HCT116 (cell line): ENCODE results near the gene TACO1. TPM values are rescaled to one million over a fixed set of nuclear protein-coding genes. Genes with fewer than 3 reads are reported as not detected.

Experiments used
- ATAC-seq: fragments of 200-7000 bp; cut with Tn5 transposase; 2 replicates; pipeline ENCODE4 v1.9.1; 2020; ENCODE audit warnings: mild to moderate bottlenecking, moderate library complexity
- BruUV-seq: library from RNA; stranded (reverse); fragments of 400-500 nt; replicated peaks from 2 replicates; lab custom pipeline; 2021; lab: Mats Ljungman, UMichigan
- CTCF ChIA-PET: fragments of 300-600 bp; sonication (Branson Sonifier 250); formaldehyde crosslinking; loops from one replicate; lab custom pipeline; 2021; ENCODE audit warnings: antibody characterized with exemption; lab: Charles Lee
- POLR2A ChIA-PET: fragments of 300-600, 350-600 bp; sonication (Branson Sonifier 250); formaldehyde crosslinking; loops from one replicate; lab custom pipeline; 2021; ENCODE audit warnings: antibody characterized with exemption; lab: Charles Lee
- RAD21 ChIA-PET, 2 experiments: fragments of 300-600 bp; sonication (Branson Sonifier 250); formaldehyde crosslinking; loops; one replicate each; lab custom pipeline; 2023; ENCODE audit warnings: low total read pairs in 2 of 2; ENCODE audit not compliant: uncharacterized antibody in 2 of 2, unreplicated experiment in 2 of 2, low non-redundant PET in 1 of 2; lab: Charles Lee
- DNase-seq: peaks from one replicate; pipeline ENCODE4 v3.0.0-alpha.2; 2010; ENCODE audit warnings: low read depth, low spot score
- H2AFZ ChIP-seq: fragments of 200-600 bp; shearing (Covaris generic), sonication (generic); 2 replicates; pipeline ENCODE4 v1.6.1; 2017; ENCODE audit warnings: low read depth, mixed run types, mixed read lengths, antibody characterized with exemption, low read length; ENCODE audit not compliant: poor library complexity, severe bottlenecking
- H3K27ac ChIP-seq: 2 replicates; pipeline ENCODE4 v1.5.1; 2012; ENCODE audit warnings: low read depth, low read length
- H3K27me3 ChIP-seq: fragments of 200-600 bp; sonication (generic); 2 replicates; pipeline ENCODE4 v1.6.1; 2016; ENCODE audit warnings: mixed run types, low read length, mixed read lengths; ENCODE audit not compliant: insufficient read depth
- H3K36me3 ChIP-seq, 2 experiments: fragments of 200-500 bp in 1 of 2; fragments of 200-600 bp in 1 of 2; sonication (Bioruptor generic) in 1 of 2; sonication (generic) in 1 of 2; 2 replicates each; pipeline versions ENCODE4 v1.5.1 to v1.6.1; 2014 to 2016; ENCODE audit warnings: low read length in 2 of 2, inconsistent platforms in 1 of 2, mixed read lengths in 1 of 2, mixed run types in 1 of 2; ENCODE audit not compliant: insufficient read depth in 2 of 2, control insufficient read depth in 1 of 2
- H3K4me1 ChIP-seq, 2 experiments: fragments of 200-600 bp in 1 of 2; sonication (generic) in 1 of 2; 2 replicates each; pipeline versions ENCODE4 v1.5.1 to v1.6.1; 2012 to 2017; ENCODE audit warnings: low read length in 2 of 2, inconsistent platforms in 1 of 2, mild to moderate bottlenecking in 1 of 2, mixed read lengths in 1 of 2, mixed run types in 1 of 2, moderate library complexity in 1 of 2; ENCODE audit not compliant: insufficient read depth in 2 of 2, control insufficient read depth in 1 of 2
- H3K4me2 ChIP-seq: fragments of 200-600 bp; sonication (generic); 2 replicates; pipeline ENCODE4 v1.6.1; 2017; ENCODE audit warnings: mixed run types, low read length, mixed read lengths
- H3K4me3 ChIP-seq, 2 experiments: fragments of 200-600 bp in 1 of 2; sonication (generic) in 1 of 2; replicated peaks in 1 of 2; 2 replicates each; pipeline ENCODE4 v1.5.1; 2011 to 2016; ENCODE audit warnings: low read length in 2 of 2, control low read depth in 1 of 2, low read depth in 1 of 2, mild to moderate bottlenecking in 1 of 2, mixed read lengths in 1 of 2, mixed run types in 1 of 2
- H3K79me2 ChIP-seq: fragments of 200-600 bp; sonication (generic); 2 replicates; pipeline ENCODE4 v1.6.1; 2017; ENCODE audit warnings: mild to moderate bottlenecking, mixed run types, low read length, moderate library complexity, mixed read lengths; ENCODE audit not compliant: insufficient read depth
- H3K9ac ChIP-seq: fragments of 200-600 bp; sonication (generic); 2 replicates; pipeline ENCODE4 v1.6.1; 2016; ENCODE audit warnings: low read length, mixed read lengths
- H3K9me2 ChIP-seq: fragments of 200-600 bp; sonication (generic), shearing (Covaris generic); 2 replicates; pipeline ENCODE4 v1.6.1; 2017; ENCODE audit warnings: mixed run types, mild to moderate bottlenecking, moderate library complexity; ENCODE audit not compliant: insufficient read depth
- H3K9me3 ChIP-seq, 2 experiments: fragments of 200-500 bp in 1 of 2; fragments of 200-600 bp in 1 of 2; sonication (Bioruptor generic) in 1 of 2; sonication (generic) in 1 of 2; 2 replicates each; pipeline ENCODE4 v1.6.1; 2014 to 2017; ENCODE audit warnings: low read length in 2 of 2, mixed read lengths in 2 of 2, inconsistent platforms in 1 of 2, low read depth in 1 of 2, mild to moderate bottlenecking in 1 of 2, mixed run types in 1 of 2, moderate library complexity in 1 of 2; ENCODE audit not compliant: control insufficient read depth in 1 of 2, insufficient read depth in 1 of 2
- H4K20me1 ChIP-seq: fragments of 200-600 bp; sonication (generic), shearing (Covaris generic); 2 replicates; pipeline ENCODE4 v1.6.1; 2017; ENCODE audit warnings: mixed run types, mild to moderate bottlenecking, moderate library complexity; ENCODE audit not compliant: insufficient read depth
- CBX3 ChIP-seq: IDR thresholded peaks from 2 replicates; pipeline ENCODE4 v1.6.1; 2012; ENCODE audit warnings: low read depth
- EGR1 ChIP-seq: IDR thresholded peaks from 2 replicates; pipeline ENCODE4 v1.6.1; 2012; ENCODE audit warnings: low read depth
- EZH2 ChIP-seq: fragments of 200-600 bp; sonication (generic); IDR thresholded peaks from 2 replicates; pipeline ENCODE4 v1.6.1; 2017; ENCODE audit warnings: antibody characterized with exemption, mixed run types
- EZH2phosphoT487 ChIP-seq: fragments of 200-600 bp; IDR thresholded peaks from 2 replicates; pipeline ENCODE4 v1.6.1; 2018; ENCODE audit warnings: antibody characterized with exemption, borderline replicate concordance
- JUND ChIP-seq: IDR thresholded peaks from 2 replicates; pipeline ENCODE4 v1.6.1; 2012
- POLR2A ChIP-seq: IDR thresholded peaks from 2 replicates; pipeline ENCODE4 v1.7.0; 2011; ENCODE audit warnings: borderline replicate concordance; ENCODE audit not compliant: insufficient read depth, insufficient read length; ENCODE audit errors: extremely low read depth
- POLR2AphosphoS5 ChIP-seq: IDR thresholded peaks from 2 replicates; pipeline ENCODE4 v1.6.1; 2011; ENCODE audit warnings: mild to moderate bottlenecking, low read depth, low read length, moderate library complexity
- RAD21 ChIP-seq: IDR thresholded peaks from 2 replicates; pipeline ENCODE4 v1.6.1; 2012; ENCODE audit warnings: low read depth, mild to moderate bottlenecking
- SIN3A ChIP-seq: IDR thresholded peaks from 2 replicates; pipeline ENCODE4 v1.6.1; 2012; ENCODE audit warnings: low read depth
- SP1 ChIP-seq: IDR thresholded peaks from 2 replicates; pipeline ENCODE4 v1.6.1; 2012; ENCODE audit warnings: low read depth
- SRF ChIP-seq: IDR thresholded peaks from 2 replicates; pipeline ENCODE4 v1.6.1; 2012; ENCODE audit warnings: low read depth
- TCF7L2 ChIP-seq: IDR thresholded peaks from 2 replicates; pipeline ENCODE4 v1.7.0; 2011; ENCODE audit warnings: borderline replicate concordance, inconsistent platforms; ENCODE audit not compliant: insufficient read depth, insufficient read length; ENCODE audit errors: extremely low read depth
- YY1 ChIP-seq: IDR thresholded peaks from 2 replicates; pipeline ENCODE4 v1.6.1; 2011; ENCODE audit warnings: low read length, low read depth, moderate library complexity, mild to moderate bottlenecking; ENCODE audit not compliant: insufficient replicate concordance; ENCODE audit errors: extremely low read depth
- ZFX ChIP-seq: fragments of 450-650 bp; IDR thresholded peaks from 2 replicates; pipeline ENCODE4 v1.6.1; 2017
- ZNF274 ChIP-seq: fragments of 200-500 bp; sonication (Bioruptor generic); IDR thresholded peaks from 2 replicates; pipeline ENCODE4 v1.6.1; 2014; ENCODE audit warnings: mild to moderate bottlenecking, low read depth, low read length, inconsistent platforms
- intact Hi-C: fragments of 100-400 bp; cut with micrococcal nuclease; formaldehyde crosslinking; loops from 2 replicates; pipeline ENCODE4 v1.10.0; 2022
- total RNA-seq: library from RNA; stranded (reverse); gene quantifications from one replicate; pipeline ENCODE4 v1.2.1, GENCODE V29; 2021; ENCODE audit not compliant: unreplicated experiment
- TF ChIP-seq, protein P1 (sequence below): IDR thresholded peaks from 2 replicates; pipeline ENCODE4 v1.6.1; 2012; ENCODE audit warnings: low read depth
- TF ChIP-seq, protein P2 (sequence below): IDR thresholded peaks from 2 replicates; pipeline ENCODE4 v1.6.1; 2011; ENCODE audit warnings: mild to moderate bottlenecking, low read length, moderate library complexity; ENCODE audit not compliant: insufficient replicate concordance; ENCODE audit errors: extremely low read depth
- TF ChIP-seq, protein P3 (sequence below), 3 experiments: fragments of 200-600 bp in 1 of 3; sonication (generic) in 1 of 3; IDR thresholded peaks in 2 of 3; conservative IDR thresholded peaks in 1 of 3; 2 replicates each; pipeline ENCODE4 v1.5.1; 2012 to 2017; ENCODE audit warnings: low read depth in 2 of 3, low read length in 2 of 3, antibody characterized with exemption in 1 of 3, borderline replicate concordance in 1 of 3, control low read depth in 1 of 3, mild to moderate bottlenecking in 1 of 3, mixed read lengths in 1 of 3, mixed run types in 1 of 3, moderate library complexity in 1 of 3; ENCODE audit not compliant: insufficient read depth in 1 of 3
- TF ChIP-seq, protein P4 (sequence below): IDR thresholded peaks from 2 replicates; pipeline ENCODE4 v1.6.1; 2012
- TF ChIP-seq, protein P5 (sequence below): IDR thresholded peaks from 2 replicates; pipeline ENCODE4 v1.6.1; 2012

Gene TACO1
- total RNA-seq, 1 experiment from 2014 or later = 39.6 TPM

DNA sequence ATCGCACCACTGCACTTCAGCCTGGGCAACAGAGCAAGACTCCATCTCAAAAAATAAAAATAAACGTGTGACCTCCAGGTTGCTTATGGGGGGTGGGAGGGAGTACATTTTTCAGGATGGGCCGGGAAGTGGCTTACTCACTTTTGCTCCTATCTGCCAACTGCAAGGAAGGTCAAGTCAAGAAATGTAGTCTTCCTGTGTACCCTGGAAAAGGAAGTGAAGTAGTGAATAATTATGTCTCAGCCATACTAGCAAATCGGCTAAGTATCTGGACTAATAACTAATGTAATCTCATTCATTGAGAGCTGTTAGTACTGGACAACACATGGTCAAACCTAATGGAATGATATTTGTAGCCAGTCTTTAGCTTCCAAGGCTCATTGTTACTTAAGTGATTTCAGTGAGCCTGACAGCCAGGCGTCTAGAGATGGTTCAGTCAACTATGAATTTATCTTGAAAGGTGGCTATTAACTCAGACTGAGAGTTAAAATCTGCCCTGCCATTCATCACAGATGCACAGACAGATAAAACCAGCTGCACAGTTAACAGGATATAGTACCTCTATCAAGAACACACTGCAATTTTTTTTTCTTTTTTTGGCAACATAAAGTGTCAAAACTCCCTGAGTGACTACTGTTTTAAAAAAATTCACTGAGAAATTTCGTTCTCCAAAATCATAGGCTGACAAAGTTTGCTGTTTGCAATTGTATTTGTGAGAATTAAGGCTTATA is 3.7 kb upstream of the TACO1 start:
- H3K36me3 ChIP-seq = no peaks in the 10 kb centered on the region; a peak in 1 of 4 replicates
- DNase-seq = no peak
- no TSS peak for BruUV-seq
- no peaks in the 10 kb centered on the region for H3K27me3 ChIP-seq
- no peaks in the 10 kb centered on the region for H3K9me2 ChIP-seq
- POLR2A ChIA-PET = no interaction called here
- CTCF ChIA-PET = no interaction called here
- H3K4me2 ChIP-seq = no peak overlapping the region
- H4K20me1 ChIP-seq = no peaks in the 10 kb centered on the region
- ATAC-seq = no peak
- no peak overlapping the region for H3K9ac ChIP-seq
- no peak for TF ChIP-seq EGR1
- no peak for TF ChIP-seq ZNF274
- no peak for TF ChIP-seq SP1
- TF ChIP-seq, protein P1, sequence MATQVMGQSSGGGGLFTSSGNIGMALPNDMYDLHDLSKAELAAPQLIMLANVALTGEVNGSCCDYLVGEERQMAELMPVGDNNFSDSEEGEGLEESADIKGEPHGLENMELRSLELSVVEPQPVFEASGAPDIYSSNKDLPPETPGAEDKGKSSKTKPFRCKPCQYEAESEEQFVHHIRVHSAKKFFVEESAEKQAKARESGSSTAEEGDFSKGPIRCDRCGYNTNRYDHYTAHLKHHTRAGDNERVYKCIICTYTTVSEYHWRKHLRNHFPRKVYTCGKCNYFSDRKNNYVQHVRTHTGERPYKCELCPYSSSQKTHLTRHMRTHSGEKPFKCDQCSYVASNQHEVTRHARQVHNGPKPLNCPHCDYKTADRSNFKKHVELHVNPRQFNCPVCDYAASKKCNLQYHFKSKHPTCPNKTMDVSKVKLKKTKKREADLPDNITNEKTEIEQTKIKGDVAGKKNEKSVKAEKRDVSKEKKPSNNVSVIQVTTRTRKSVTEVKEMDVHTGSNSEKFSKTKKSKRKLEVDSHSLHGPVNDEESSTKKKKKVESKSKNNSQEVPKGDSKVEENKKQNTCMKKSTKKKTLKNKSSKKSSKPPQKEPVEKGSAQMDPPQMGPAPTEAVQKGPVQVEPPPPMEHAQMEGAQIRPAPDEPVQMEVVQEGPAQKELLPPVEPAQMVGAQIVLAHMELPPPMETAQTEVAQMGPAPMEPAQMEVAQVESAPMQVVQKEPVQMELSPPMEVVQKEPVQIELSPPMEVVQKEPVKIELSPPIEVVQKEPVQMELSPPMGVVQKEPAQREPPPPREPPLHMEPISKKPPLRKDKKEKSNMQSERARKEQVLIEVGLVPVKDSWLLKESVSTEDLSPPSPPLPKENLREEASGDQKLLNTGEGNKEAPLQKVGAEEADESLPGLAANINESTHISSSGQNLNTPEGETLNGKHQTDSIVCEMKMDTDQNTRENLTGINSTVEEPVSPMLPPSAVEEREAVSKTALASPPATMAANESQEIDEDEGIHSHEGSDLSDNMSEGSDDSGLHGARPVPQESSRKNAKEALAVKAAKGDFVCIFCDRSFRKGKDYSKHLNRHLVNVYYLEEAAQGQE = no peak
- no peak for TF ChIP-seq SIN3A
- no peak for TF ChIP-seq SRF
- TF ChIP-seq POLR2A = no peak
- TF ChIP-seq TCF7L2 = no peak
- TF ChIP-seq, protein P2, sequence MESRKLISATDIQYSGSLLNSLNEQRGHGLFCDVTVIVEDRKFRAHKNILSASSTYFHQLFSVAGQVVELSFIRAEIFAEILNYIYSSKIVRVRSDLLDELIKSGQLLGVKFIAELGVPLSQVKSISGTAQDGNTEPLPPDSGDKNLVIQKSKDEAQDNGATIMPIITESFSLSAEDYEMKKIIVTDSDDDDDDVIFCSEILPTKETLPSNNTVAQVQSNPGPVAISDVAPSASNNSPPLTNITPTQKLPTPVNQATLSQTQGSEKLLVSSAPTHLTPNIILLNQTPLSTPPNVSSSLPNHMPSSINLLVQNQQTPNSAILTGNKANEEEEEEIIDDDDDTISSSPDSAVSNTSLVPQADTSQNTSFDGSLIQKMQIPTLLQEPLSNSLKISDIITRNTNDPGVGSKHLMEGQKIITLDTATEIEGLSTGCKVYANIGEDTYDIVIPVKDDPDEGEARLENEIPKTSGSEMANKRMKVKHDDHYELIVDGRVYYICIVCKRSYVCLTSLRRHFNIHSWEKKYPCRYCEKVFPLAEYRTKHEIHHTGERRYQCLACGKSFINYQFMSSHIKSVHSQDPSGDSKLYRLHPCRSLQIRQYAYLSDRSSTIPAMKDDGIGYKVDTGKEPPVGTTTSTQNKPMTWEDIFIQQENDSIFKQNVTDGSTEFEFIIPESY = no peak
- TF ChIP-seq, protein P3, sequence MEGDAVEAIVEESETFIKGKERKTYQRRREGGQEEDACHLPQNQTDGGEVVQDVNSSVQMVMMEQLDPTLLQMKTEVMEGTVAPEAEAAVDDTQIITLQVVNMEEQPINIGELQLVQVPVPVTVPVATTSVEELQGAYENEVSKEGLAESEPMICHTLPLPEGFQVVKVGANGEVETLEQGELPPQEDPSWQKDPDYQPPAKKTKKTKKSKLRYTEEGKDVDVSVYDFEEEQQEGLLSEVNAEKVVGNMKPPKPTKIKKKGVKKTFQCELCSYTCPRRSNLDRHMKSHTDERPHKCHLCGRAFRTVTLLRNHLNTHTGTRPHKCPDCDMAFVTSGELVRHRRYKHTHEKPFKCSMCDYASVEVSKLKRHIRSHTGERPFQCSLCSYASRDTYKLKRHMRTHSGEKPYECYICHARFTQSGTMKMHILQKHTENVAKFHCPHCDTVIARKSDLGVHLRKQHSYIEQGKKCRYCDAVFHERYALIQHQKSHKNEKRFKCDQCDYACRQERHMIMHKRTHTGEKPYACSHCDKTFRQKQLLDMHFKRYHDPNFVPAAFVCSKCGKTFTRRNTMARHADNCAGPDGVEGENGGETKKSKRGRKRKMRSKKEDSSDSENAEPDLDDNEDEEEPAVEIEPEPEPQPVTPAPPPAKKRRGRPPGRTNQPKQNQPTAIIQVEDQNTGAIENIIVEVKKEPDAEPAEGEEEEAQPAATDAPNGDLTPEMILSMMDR (IDR thresholded peaks at IDR 0.05 in 2 of 3, conservative IDR thresholded peaks at IDR 0.05 in 1 of 3; ENCODE audit: borderline replicate concordance in 1 of 3, insufficient read depth in 1 of 3, low read depth in 2 of 3, low read length in 2 of 3) = no peak
- TF ChIP-seq, protein P4, sequence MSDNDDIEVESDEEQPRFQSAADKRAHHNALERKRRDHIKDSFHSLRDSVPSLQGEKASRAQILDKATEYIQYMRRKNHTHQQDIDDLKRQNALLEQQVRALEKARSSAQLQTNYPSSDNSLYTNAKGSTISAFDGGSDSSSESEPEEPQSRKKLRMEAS = no peak
- no peak for TF ChIP-seq ZFX
- TF ChIP-seq EZH2phosphoT487 = no peak
- TF ChIP-seq JUND = no peak
- TF ChIP-seq CBX3 = no peak
- TF ChIP-seq RAD21 = no peak
- TF ChIP-seq, protein P5, sequence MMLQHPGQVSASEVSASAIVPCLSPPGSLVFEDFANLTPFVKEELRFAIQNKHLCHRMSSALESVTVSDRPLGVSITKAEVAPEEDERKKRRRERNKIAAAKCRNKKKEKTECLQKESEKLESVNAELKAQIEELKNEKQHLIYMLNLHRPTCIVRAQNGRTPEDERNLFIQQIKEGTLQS = no peak
- no peak for TF ChIP-seq YY1
- no peak for TF ChIP-seq EZH2
- no peak for TF ChIP-seq POLR2AphosphoS5
- no peak overlapping the region for H3K4me3 ChIP-seq
- RAD21 ChIA-PET = interaction anchor here in 1 of 2 experiments (0.5 to 0.6 kb wide), 2 partner anchors 120 to 168 kb away, joined by 6 read pairs; no protein-coding TSS in a partner anchor
- H3K79me2 ChIP-seq = peaks cover 13% of the 10 kb centered on the region
- no peak overlapping the region for H2AFZ ChIP-seq
- H3K27ac ChIP-seq = no peak overlapping the region
- no peaks in the 10 kb centered on the region for H3K9me3 ChIP-seq
- intact Hi-C loops = no loop called here
- peaks cover 5 to 17% of the 10 kb centered on the region in 2 experiments for H3K4me1 ChIP-seq
